Measurements from ENCODE around the gene SLC1A3.
"Not testable (repeated sequence)": the region's sequence is repeated elsewhere in the genome, so short reads cannot be mapped to it uniquely, and the experiment has no call there.

Gene SLC1A3

DNA sequence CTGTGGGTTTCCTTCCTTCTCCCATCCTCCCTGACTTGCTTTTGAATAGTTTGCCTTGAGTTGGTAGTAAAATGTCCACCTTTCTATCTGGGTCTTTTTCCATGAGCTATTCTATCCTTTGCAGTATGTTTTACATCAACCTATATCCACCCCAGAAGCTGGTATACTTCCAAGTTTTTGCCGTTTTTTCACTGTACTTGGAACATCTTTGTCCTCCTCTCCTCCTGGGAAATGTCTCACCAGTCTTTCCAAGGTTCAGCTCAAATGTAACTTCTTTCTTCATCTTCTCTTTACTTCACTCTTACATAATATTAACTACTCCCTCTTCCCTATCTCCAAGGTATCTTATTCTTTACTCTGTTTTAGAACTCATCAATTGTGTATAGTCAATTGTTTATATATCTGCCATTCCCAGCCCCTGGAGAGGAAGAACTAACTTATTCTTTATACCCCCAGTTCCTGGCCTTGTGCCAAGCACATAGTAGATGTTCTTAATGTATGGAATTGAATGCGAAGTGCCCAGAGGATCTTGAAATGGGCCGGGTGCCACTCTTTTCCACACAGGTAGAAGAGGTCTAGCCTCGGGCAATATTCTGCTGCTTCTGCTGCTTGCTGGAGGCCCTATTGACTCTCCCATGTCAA is 34.9 kb upstream of the SLC1A3 start:
- no peak for DNase-seq (ENCODE audit: low read depth)
- H3K4me3 ChIP-seq (ENCODE audit: low read depth, low read length) = no peak overlapping the region
- TF ChIP-seq POLR2A (IDR thresholded peaks at IDR 0.05; ENCODE audit: extremely low read depth, insufficient read length) (no peak), MYC (IDR thresholded peaks at IDR 0.05; ENCODE audit: low read depth, low read length) (no peak)
- TF ChIP-seq, protein P1, sequence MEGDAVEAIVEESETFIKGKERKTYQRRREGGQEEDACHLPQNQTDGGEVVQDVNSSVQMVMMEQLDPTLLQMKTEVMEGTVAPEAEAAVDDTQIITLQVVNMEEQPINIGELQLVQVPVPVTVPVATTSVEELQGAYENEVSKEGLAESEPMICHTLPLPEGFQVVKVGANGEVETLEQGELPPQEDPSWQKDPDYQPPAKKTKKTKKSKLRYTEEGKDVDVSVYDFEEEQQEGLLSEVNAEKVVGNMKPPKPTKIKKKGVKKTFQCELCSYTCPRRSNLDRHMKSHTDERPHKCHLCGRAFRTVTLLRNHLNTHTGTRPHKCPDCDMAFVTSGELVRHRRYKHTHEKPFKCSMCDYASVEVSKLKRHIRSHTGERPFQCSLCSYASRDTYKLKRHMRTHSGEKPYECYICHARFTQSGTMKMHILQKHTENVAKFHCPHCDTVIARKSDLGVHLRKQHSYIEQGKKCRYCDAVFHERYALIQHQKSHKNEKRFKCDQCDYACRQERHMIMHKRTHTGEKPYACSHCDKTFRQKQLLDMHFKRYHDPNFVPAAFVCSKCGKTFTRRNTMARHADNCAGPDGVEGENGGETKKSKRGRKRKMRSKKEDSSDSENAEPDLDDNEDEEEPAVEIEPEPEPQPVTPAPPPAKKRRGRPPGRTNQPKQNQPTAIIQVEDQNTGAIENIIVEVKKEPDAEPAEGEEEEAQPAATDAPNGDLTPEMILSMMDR (IDR thresholded peaks at IDR 0.05; ENCODE audit: low read depth, low read length) = no peak
- TF ChIP-seq, protein P2, sequence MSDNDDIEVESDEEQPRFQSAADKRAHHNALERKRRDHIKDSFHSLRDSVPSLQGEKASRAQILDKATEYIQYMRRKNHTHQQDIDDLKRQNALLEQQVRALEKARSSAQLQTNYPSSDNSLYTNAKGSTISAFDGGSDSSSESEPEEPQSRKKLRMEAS (IDR thresholded peaks at IDR 0.05; ENCODE audit: low read depth, low read length) = no peak

DNA sequence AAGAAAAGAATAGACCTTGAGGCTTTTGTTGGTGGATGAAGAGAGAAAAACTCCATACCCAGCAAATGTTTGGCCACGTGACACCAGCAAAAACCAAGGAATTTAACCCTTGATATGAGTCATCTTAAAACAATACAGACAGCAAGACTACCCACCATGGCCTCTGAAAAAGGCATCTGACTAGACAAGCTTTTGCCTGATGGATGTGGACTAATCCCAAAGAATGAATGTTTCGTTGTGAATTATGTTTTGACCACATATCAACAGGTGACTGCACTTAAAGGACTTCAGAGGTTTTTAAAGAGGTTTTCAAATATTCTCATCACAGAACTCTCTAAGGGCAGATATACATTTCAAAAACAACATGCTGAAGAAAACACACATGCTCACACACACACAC is 33.0 kb upstream of the SLC1A3 start:
- no peak overlapping the region for H3K4me3 ChIP-seq (ENCODE audit: low read depth, low read length)
- TF ChIP-seq POLR2A (IDR thresholded peaks at IDR 0.05; ENCODE audit: extremely low read depth, insufficient read length) = no peak
- TF ChIP-seq MYC (IDR thresholded peaks at IDR 0.05; ENCODE audit: low read depth, low read length) = no peak
- TF ChIP-seq, protein P1 (IDR thresholded peaks at IDR 0.05; ENCODE audit: low read depth, low read length) = no peak
- TF ChIP-seq, protein P2 (IDR thresholded peaks at IDR 0.05; ENCODE audit: low read depth, low read length) = no peak
- no peak for DNase-seq (ENCODE audit: low read depth)

DNA sequence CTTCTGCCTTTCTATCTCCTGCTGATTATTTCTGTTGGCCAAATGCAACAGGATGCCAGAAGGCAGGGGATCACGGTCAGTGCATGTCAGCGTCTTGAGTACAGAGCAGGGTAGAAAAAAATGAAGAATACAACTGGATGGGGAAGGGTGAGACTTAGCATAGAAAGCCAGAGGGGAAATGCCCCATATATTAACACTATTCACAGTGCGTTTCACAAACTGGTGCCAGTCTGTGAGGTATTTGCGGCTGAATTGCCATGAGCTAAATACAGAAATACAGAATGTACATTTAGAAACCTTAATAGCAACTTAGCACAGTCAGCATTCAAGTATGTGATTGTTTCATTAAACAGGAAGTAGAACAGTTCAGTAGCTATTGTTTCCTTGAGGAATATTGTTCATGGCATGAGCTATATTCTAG is 31.0 kb upstream of the SLC1A3 start:
- DNase-seq (ENCODE audit: low read depth) = no peak
- TF ChIP-seq, protein P1 (IDR thresholded peaks at IDR 0.05; ENCODE audit: low read depth, low read length) = no peak
- TF ChIP-seq MYC (IDR thresholded peaks at IDR 0.05; ENCODE audit: low read depth, low read length) = no peak
- no peak for TF ChIP-seq POLR2A (IDR thresholded peaks at IDR 0.05; ENCODE audit: extremely low read depth, insufficient read length)
- TF ChIP-seq, protein P2 (IDR thresholded peaks at IDR 0.05; ENCODE audit: low read depth, low read length) = no peak
- no peak overlapping the region for H3K4me3 ChIP-seq (ENCODE audit: low read depth, low read length)

DNA sequence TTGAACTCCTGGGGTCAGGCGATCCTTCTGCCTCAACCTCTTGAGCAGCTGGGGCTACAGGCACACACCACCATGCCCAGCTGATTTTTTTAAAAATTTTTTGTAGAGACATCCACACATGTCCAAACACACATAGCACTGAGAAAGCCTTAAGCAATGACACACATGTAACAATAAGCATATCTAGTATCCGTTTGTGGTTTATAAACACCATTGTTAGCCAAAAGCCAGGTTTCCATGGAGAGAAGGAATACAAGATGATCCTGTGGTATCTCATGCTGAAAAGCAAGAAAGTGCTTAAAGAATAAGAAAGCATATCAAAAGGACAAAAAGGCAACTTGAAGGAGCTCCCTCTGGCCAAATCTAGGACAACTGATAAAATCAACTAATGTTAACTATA is 29.7 kb upstream of the SLC1A3 start:
- DNase-seq (ENCODE audit: low read depth) = no peak
- TF ChIP-seq MYC (IDR thresholded peaks at IDR 0.05; ENCODE audit: low read depth, low read length) (no peak), POLR2A (IDR thresholded peaks at IDR 0.05; ENCODE audit: extremely low read depth, insufficient read length) (no peak)
- H3K4me3 ChIP-seq (ENCODE audit: low read depth, low read length) = no peak overlapping the region

DNA sequence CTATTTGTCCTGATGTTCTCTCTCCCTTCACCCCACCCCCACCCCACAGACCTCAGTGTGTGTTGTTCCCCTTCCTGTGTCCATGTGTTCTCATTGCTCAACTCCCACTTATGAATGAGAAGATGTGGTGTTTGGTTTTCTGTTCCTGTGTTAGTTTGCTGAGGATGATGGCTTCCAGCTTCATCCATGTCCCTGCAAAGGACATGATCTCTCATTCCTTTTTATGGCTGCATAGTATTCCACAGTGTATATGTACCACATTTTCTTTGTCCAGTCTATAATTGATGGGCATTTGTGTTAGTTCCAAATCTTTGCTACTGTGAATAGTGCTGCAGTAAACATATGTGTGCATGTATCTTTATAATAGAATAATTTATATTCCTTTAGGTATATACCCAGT is 26.5 kb upstream of the SLC1A3 start:
- DNase-seq (ENCODE audit: low read depth) = peak; percentile 39
- H3K4me3 ChIP-seq (ENCODE audit: low read depth, low read length) = not testable (repeated sequence)

DNA sequence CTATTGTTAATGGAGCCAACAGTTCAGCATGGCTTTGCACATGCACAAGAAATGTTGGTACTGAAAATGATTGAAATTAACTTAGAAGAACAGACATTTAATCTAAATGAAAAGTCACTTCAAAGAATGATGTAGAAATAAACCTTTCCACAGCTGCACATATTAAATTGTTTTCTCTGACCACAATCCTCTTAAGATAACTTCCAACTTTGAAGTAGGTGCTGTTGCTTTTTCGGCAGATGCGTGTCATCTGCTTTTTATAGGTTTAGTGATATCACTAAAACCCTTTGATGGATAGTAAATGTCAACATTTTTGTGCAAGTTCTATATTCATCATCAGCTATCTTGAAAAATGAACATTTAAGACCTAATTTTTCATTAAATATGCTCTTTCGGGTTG is 25.3 kb upstream of the SLC1A3 start:
- TF ChIP-seq MYC (IDR thresholded peaks at IDR 0.05; ENCODE audit: low read depth, low read length) = no peak
- TF ChIP-seq, protein P2 (IDR thresholded peaks at IDR 0.05; ENCODE audit: low read depth, low read length) = no peak
- TF ChIP-seq, protein P1 (IDR thresholded peaks at IDR 0.05; ENCODE audit: low read depth, low read length) = no peak
- no peak for TF ChIP-seq POLR2A (IDR thresholded peaks at IDR 0.05; ENCODE audit: extremely low read depth, insufficient read length)
- no peak for DNase-seq (ENCODE audit: low read depth)
- no peak overlapping the region for H3K4me3 ChIP-seq (ENCODE audit: low read depth, low read length)

Measured in NB4 (cell line).